ENCODE measurements around the gene ADAT3.

ADAT3 gene

GRCh38 chr19:1874554-1875185 is 30.5 kb upstream of the ADAT3 start (continued):
- TF ChIP-seq ZNF596 (tag by site-specific recombination; IDR thresholded peaks at IDR 0.05) = no peak
- TF ChIP-seq ZNF585B (tag by site-specific recombination; IDR thresholded peaks at IDR 0.05) = no peak
- no peak for TF ChIP-seq ZBTB49 (tag by site-specific recombination; IDR thresholded peaks at IDR 0.05; ENCODE audit: low read depth)
- no peak for TF ChIP-seq ZNF548 (tag by site-specific recombination; IDR thresholded peaks at IDR 0.05)
- TF ChIP-seq ZNF600 (tag by site-specific recombination; IDR thresholded peaks at IDR 0.05) = no peak
- no peak for TF ChIP-seq ZNF10 (tag by site-specific recombination; IDR thresholded peaks at IDR 0.05)
- peak; percentile 100 for TF ChIP-seq ZNF362 (tag by site-specific recombination; IDR thresholded peaks at IDR 0.05)
- TF ChIP-seq YY2 (tag by site-specific recombination; IDR thresholded peaks at IDR 0.05) = no peak
- no peak for TF ChIP-seq ZBTB20 (tag by site-specific recombination; IDR thresholded peaks at IDR 0.05)
- 0 out of 2 replicates have a peak, but pooled peaks have one; percentile 27 for TF ChIP-seq PRDM1 (tag by site-specific recombination; IDR thresholded peaks at IDR 0.05)
- no peak for TF ChIP-seq ZBTB26 (tag by site-specific recombination; optimal IDR thresholded peaks at IDR 0.05)
- no peak for TF ChIP-seq HOXA7 (CRISPR knock-in tag; IDR thresholded peaks at IDR 0.05; ENCODE audit: borderline replicate concordance)
- no peak for TF ChIP-seq ZEB2 (tag by site-specific recombination; IDR thresholded peaks at IDR 0.05)
- no peak for TF ChIP-seq ZSCAN4 (tag by site-specific recombination; IDR thresholded peaks at IDR 0.05)
- TF ChIP-seq ZNF350 (tag by site-specific recombination; IDR thresholded peaks at IDR 0.05) = no peak
- no peak for TF ChIP-seq ZNF324 (tag by site-specific recombination; IDR thresholded peaks at IDR 0.05)
- TF ChIP-seq HOXC10 (CRISPR knock-in tag; IDR thresholded peaks at IDR 0.05) = no peak
- 0 out of 2 replicates have a peak, but pooled peaks have one; percentile 17 for TF ChIP-seq ZBTB21 (tag by site-specific recombination; IDR thresholded peaks at IDR 0.05)
- TF ChIP-seq EGR2 (tag by site-specific recombination; IDR thresholded peaks at IDR 0.05; ENCODE audit: low read depth) = peak; percentile 36; the same call in 1 of the 2 replicates
- no peak for TF ChIP-seq SETDB1 (IDR thresholded peaks at IDR 0.05; ENCODE audit: insufficient read length, low read length)
- no peak for TF ChIP-seq ZNF423 (tag by site-specific recombination; IDR thresholded peaks at IDR 0.05)
- TF ChIP-seq OVOL3 (tag by site-specific recombination; IDR thresholded peaks at IDR 0.05) = no peak
- no peak for TF ChIP-seq ZNF248 (tag by site-specific recombination; IDR thresholded peaks at IDR 0.05)
- TF ChIP-seq WT1 (tag by site-specific recombination; IDR thresholded peaks at IDR 0.05) = no peak
- TF ChIP-seq ZNF621 (tag by site-specific recombination; IDR thresholded peaks at IDR 0.05) = no peak
- TF ChIP-seq ZNF623 (tag by site-specific recombination; IDR thresholded peaks at IDR 0.05) = no peak
- no peak for TF ChIP-seq ZNF639 (tag by site-specific recombination; IDR thresholded peaks at IDR 0.05)
- TF ChIP-seq ZNF174 (tag by site-specific recombination; IDR thresholded peaks at IDR 0.05) = no peak
- TF ChIP-seq ATF2 (tag by site-specific recombination; IDR thresholded peaks at IDR 0.05; ENCODE audit: low read depth) = no peak
- no peak for TF ChIP-seq ZNF221 (tag by site-specific recombination; IDR thresholded peaks at IDR 0.05; ENCODE audit: borderline replicate concordance)
- TF ChIP-seq ZNF555 (tag by site-specific recombination; conservative IDR thresholded peaks at IDR 0.05) = no peak
- TF ChIP-seq INSM2 (tag by site-specific recombination; IDR thresholded peaks at IDR 0.05) = no peak
